HG03378 (cell line): ENCODE measurements around the gene CT47A1.
A peak's percentile ranks its signal among the peaks of the same experiment; 100 is the strongest.
"Not testable (repeated sequence)": the region's sequence is repeated elsewhere in the genome, so short reads cannot be mapped to it uniquely, and the experiment has no call there.

Experiments
- ATAC-seq: cut with Tn5 transposase; IDR thresholded peaks from one replicate; pipeline ENCODE4 v1.9.1; 2021; ENCODE audit warnings: mild to moderate bottlenecking, moderate library complexity; ENCODE audit not compliant: unreplicated experiment

CT47A1 gene

DNA sequence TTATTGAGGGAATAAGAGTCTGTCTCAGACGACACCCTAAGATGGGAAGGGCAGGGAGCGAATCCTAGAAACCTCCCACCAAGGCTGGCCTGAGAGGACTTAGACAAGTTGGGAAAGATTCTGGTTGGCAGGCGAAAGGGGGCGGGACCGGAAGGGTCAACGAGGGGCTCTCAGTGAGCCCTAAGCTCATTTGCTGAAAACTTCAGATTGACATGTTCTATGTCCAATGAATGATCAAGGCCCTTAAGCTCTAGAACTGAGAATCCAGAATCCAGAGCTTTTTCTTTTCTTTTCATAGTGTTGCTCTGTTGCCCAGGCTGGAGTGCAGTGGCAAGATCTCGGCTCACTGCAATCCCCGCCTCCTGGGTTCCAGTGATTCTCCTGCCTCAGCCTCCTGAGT, at the start of gene CT47A1:
TSS of gene CT47A1 (minus strand) at position 101 of the 400 bp plus-strand sequence. CDS start 231 bp downstream, outside the sequence.
- ATAC-seq = not testable (repeated sequence)

DNA sequence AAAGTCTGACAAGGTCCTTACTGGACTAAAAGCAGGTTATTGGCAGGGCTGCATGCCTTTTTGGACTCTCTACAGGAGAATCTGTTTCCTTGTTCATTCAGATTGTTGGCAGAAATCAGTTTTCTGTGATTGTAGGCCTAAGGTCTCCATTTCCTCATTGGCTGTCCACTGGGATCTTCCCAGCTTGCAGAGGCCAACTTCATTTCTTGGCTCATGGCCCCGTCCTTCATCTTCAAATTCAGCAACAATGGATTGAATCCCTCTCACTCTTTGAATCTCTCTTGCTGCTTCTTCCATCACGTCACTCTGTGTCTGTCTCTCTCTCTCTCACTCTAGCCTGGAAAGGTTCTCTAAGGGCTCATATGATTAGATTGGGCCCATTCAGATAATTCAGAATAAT, 47.0 kb upstream of the CT47A1 start:
- ATAC-seq = no peak

DNA sequence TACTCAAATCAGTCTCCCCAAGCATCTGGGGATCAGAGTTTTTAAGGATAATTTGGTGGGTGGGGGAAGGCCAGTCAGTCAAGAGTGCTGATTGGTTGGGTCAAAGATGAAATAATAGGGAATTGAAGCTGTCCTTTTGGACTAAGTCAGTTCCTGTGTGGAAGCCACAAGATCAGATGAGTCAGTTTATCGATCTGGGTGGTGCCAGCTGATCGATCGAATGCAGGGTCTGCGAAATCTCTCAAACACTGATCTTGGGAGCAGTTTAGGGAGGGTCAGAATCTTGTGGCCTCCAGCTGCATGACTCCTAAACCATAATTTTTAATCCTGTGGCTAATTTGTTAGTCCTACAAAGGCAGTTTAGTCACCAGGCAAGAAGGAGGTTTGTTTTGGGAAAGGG, 44.5 kb upstream of the CT47A1 start:
- no peak for ATAC-seq

- no peak for ATAC-seq
These were observed 42.9 kb upstream of the CT47A1 start for GRCh38 chrX:121028419-121028818.

GRCh38 chrX:121014826-121015225, 29.3 kb upstream of the CT47A1 start:
- ATAC-seq = no peak

DNA sequence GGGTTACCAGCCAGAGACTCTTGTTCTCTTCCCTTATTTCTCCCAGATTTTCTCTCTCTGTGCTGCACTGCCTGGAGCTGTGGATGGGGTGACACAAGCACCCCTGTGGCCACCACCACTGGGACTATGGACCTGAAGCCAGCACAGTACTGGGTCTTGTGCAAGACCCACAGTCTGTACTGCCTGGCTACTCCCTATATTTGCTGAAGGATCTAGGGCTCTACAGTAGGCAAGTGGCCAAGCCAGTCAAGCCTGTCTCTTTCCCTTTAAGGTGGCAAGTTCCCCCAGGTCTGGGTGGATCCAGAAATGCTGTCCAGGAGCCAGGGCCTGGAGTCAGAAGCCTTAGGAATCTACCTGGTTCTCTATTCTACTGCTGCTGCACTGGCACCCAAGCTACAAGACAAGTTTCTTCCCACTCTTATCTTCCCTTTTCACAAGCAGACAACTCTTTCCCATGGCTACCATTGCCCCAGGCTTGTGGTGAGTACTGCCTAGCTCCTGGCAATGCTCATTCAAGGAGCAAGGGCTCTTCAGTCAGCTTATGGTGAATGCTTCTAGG, 28.4 kb upstream of the CT47A1 start:
- no peak for ATAC-seq

GRCh38 chrX:121011254-121011653, 25.7 kb upstream of the CT47A1 start:
- no peak for ATAC-seq

DNA sequence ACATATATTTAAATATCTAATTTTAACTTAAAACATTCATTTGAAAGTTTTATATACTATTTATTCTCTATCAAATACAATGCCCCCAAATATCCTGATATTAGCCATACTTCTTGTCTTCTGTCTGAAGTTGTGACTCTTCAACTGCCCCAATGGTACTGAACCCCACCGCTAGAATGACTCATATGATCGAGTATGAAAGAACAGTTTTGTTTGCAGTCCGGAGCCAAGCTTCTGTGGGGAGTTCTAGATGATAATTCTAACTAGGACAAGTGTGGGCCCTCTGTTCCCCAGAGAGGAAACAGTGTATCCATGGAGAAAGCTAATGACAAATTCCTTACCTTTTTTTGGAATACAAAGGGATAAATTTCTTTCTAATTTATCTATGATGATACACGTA, 24.7 kb upstream of the CT47A1 start:
- ATAC-seq = no peak

- no peak for ATAC-seq
These were observed 24.2 kb upstream of the CT47A1 start for GRCh38 chrX:121009764-121010163.

DNA sequence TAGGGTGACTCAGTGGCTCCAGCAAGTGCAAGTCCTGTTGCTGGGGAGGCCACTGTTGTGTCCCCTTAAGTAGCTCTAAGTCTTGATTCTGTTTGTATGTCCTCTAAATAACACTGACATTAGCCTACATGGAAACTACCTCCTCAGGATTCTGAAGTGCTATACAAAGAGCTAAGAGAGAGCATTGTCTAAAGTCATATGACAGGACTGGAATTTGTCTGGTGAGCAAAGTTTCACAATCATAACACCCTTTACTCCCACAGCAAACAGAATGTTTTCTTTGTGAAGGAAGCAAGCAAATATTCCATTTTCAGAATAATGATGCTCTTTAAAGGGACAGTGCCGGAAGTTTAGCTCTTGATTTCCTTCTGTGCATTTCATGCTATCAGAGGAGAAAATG, 23.4 kb upstream of the CT47A1 start:
- ATAC-seq = no peak

- no peak for ATAC-seq
These were observed 15.0 kb upstream of the CT47A1 start for GRCh38 chrX:121000589-121000988.

- peak; percentile 70 for ATAC-seq
These were observed 13.9 kb upstream of the CT47A1 start for GRCh38 chrX:120999413-120999812.

- ATAC-seq = not testable (repeated sequence)
These were observed 29.1 kb downstream of the CT47A1 start, which contains the start of gene CT47A7 for GRCh38 chrX:120956500-120956899. Gene CT47A7 (minus strand): TSS chrX:120956600. CDS start chrX:120956345, 255 bp downstream.
